K562 (cell line): ENCODE results near the gene FRMD4B. TPM values are rescaled to one million over a fixed set of nuclear protein-coding genes. Genes with fewer than 3 reads are reported as not detected.

Source experiments
- ARID4B ChIP-seq: sonication (generic); formaldehyde crosslinking; IDR thresholded peaks from 2 replicates; pipeline ENCODE4 v1.8.0; 2022; ENCODE audit warnings: mild to moderate bottlenecking, missing genetic modification reagents
- CHD4 ChIP-seq: fragments of 200-600 bp; sonication (generic); IDR thresholded peaks from 3 replicates; pipeline ENCODE4 v1.6.1; 2012; ENCODE audit warnings: low read depth, mild to moderate bottlenecking, mixed read lengths, low read length, inconsistent platforms; ENCODE audit not compliant: insufficient read depth, insufficient replicate concordance, poor library complexity, severe bottlenecking
- FOXP4 ChIP-seq: sonication (generic); formaldehyde crosslinking; IDR thresholded peaks from 2 replicates; pipeline ENCODE4 v1.8.0; 2022; ENCODE audit warnings: mild to moderate bottlenecking, missing genetic modification reagents, borderline replicate concordance
- GTF2F1 ChIP-seq: IDR thresholded peaks from 2 replicates; pipeline ENCODE4 v1.6.1; 2011; ENCODE audit warnings: low read depth, low read length, improper control_type of control experiment
- HEY1 ChIP-seq: fragments of 250-450 bp; sonication (Bioruptor Pico); IDR thresholded peaks from 2 replicates; pipeline ENCODE4 v1.5.0; 2020; ENCODE audit warnings: mild to moderate bottlenecking, moderate library complexity, borderline replicate concordance
- ILF3 ChIP-seq: fragments of 450-650 bp; IDR thresholded peaks from 2 replicates; pipeline ENCODE4 v1.6.1; 2018; ENCODE audit warnings: antibody characterized with exemption, mild to moderate bottlenecking, moderate library complexity, borderline replicate concordance
- JUNB ChIP-seq: fragments of 450-650 bp; formaldehyde crosslinking; conservative IDR thresholded peaks from 2 replicates; pipeline ENCODE4 v1.4.0; 2020; ENCODE audit warnings: mild to moderate bottlenecking
- MAFF ChIP-seq: IDR thresholded peaks from 2 replicates; pipeline ENCODE4 v1.6.1; 2012; ENCODE audit warnings: low read length, improper control_type of control experiment
- NUFIP1 ChIP-seq: fragments of 450-650 bp; IDR thresholded peaks from 2 replicates; pipeline ENCODE4 v1.6.1; 2018; ENCODE audit not compliant: partially characterized antibody
- RFX1 ChIP-seq: fragments of 450-650 bp; IDR thresholded peaks from 2 replicates; pipeline ENCODE4 v1.6.1; 2016; ENCODE audit warnings: mild to moderate bottlenecking, moderate library complexity
- SP1 ChIP-seq: sonication (generic); formaldehyde crosslinking; IDR thresholded peaks from 2 replicates; pipeline ENCODE4 v1.8.1; 2022; ENCODE audit warnings: mild to moderate bottlenecking, missing genetic modification reagents
- TCFL5 ChIP-seq: fragments of 250-450 bp; sonication (Bioruptor Pico); conservative IDR thresholded peaks from 2 replicates; pipeline ENCODE4 v1.6.1; 2021; ENCODE audit warnings: mild to moderate bottlenecking, moderate library complexity, matching md5 sums
- TSC22D4 ChIP-seq: fragments of 450-650 bp; IDR thresholded peaks from 2 replicates; pipeline ENCODE4 v1.6.1; 2016; ENCODE audit warnings: missing genetic modification characterization, missing biosample characterization, control low read depth
- ZEB2 ChIP-seq: fragments of 450-650 bp; IDR thresholded peaks from 2 replicates; pipeline ENCODE4 v1.6.1; 2016
- ZKSCAN8 ChIP-seq: fragments of 200-800 bp; sonication (Bioruptor generic); IDR thresholded peaks from 2 replicates; pipeline ENCODE4 v1.6.1; 2016; ENCODE audit warnings: missing genetic modification characterization, missing compliant biosample characterization
- ZNF143 ChIP-seq: sonication (generic); formaldehyde crosslinking; IDR thresholded peaks from 2 replicates; pipeline ENCODE4 v1.9.0; 2022; ENCODE audit warnings: mild to moderate bottlenecking, missing genetic modification reagents
- ZNF518B ChIP-seq: fragments of 250-450 bp; sonication (Bioruptor Pico); IDR thresholded peaks from 2 replicates; pipeline ENCODE4 v1.5.0; 2021; ENCODE audit warnings: mild to moderate bottlenecking, moderate library complexity
- ZNF644 ChIP-seq: fragments of 200-800 bp; sonication (Bioruptor generic); IDR thresholded peaks from 2 replicates; pipeline ENCODE4 v1.6.1; 2016; ENCODE audit warnings: low read depth, missing genetic modification characterization, missing compliant biosample characterization
- ZNF780A ChIP-seq: fragments of 250-450 bp; sonication (Bioruptor Pico); IDR thresholded peaks from 2 replicates; pipeline ENCODE4 v1.5.0; 2021; ENCODE audit warnings: mild to moderate bottlenecking
- polyA plus RNA-seq, 8 experiments: library from polyadenylated mRNA; depleted of rRNA in 4 of 8; stranded (reverse) in 5 of 8; unstranded in 3 of 8; fragments of >200 nt; fragmentation: Nextera tagmentation in 2 of 8; fragmentation: Illumina TruSeq in 1 of 8; extraction: Ambion mirVana in 2 of 8; extraction: Trizol in 1 of 8; gene quantifications; 2 replicates each; pipeline versions ENCODE4 v1.2.1 to v1.2.3, GENCODE V29; 2011 to 2014; ENCODE audit warnings: inconsistent platforms in 1 of 8, missing spikeins in 1 of 8
- total RNA-seq, 7 experiments: library from RNA; depleted of rRNA in 6 of 7; stranded (reverse); fragments of >200 nt in 6 of 7; fragmentation: Illumina TruSeq in 2 of 7; extraction: Trizol in 2 of 7; gene quantifications; 2 replicates each; pipeline versions ENCODE4 v1.2.1 to v1.2.3, GENCODE V29; 2011 to 2021; ENCODE audit warnings: low replicate concordance in 1 of 7

FRMD4B gene
- total and polyA plus RNA-seq, 9 of the 15 experiments (the other 6 are each of a cell fraction or from before 2014, with no cell fraction given) = 0.03 to 0.09 (median 0.04) TPM; not detected in 3

GRCh38 chr3:69212411-69213160 is 173.3 kb downstream of the FRMD4B start (continued):
- no peak for TF ChIP-seq JUNB (CRISPR knock-in tag)
- TF ChIP-seq GTF2F1 = no peak
- TF ChIP-seq ILF3 = no peak
- TF ChIP-seq HEY1 (CRISPR knock-in tag) = no peak
- TF ChIP-seq ZNF644 = no peak
- TF ChIP-seq CHD4 = no peak
- TF ChIP-seq MAFF = no peak; the same call in 1 of the 2 replicates
- TF ChIP-seq ZNF143 (CRISPR knock-in tag) = no peak
- TF ChIP-seq TSC22D4 (tag) = no peak
- TF ChIP-seq ZKSCAN8 (CRISPR knock-in tag) = no peak
- no peak for TF ChIP-seq RFX1
- no peak for TF ChIP-seq NUFIP1
- TF ChIP-seq ZNF780A (CRISPR knock-in tag) = no peak
- no peak for TF ChIP-seq SP1
- 0 out of 2 replicates have a peak, but pooled peaks have one; percentile 19 for TF ChIP-seq ZEB2
- TF ChIP-seq FOXP4 (CRISPR knock-in tag) = no peak
- no peak for TF ChIP-seq ARID4B (CRISPR knock-in tag)
- no peak for TF ChIP-seq ZNF518B (CRISPR knock-in tag)
- TF ChIP-seq TCFL5 = no peak
